SKM-1 (cell line): Measurements from ENCODE around the gene HDGFL3.
A peak's percentile ranks its signal among the peaks of the same experiment; 100 is the strongest.
"Not testable (repeated sequence)": the region's sequence is repeated elsewhere in the genome, so short reads cannot be mapped to it uniquely, and the experiment has no call there.

Experiments used
- DNase-seq: peaks from one replicate; lab custom pipeline; 2025; ENCODE audit not compliant: unreplicated experiment; lab: John Stamatoyannopoulos, UW

Gene HDGFL3

DNA sequence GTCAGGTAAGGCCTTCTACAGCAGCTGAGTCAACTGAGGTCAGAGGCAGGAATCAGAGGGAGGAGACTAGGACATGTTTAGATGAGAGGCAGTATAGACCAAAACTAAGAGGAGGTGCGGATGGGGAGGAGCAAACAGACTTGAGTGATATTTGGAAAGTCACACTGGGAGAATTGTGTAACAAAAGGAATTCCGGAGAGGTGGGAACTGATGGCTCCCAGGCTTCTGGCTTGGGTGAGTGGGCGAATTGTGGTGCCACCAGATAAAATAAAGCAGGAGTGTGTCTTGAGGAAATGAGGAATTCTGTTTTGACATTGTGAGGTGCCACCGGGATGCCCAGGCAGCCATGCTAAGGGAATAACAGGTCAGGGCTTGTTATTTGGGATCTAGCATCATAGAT, 103.5 kb downstream of the HDGFL3 start:
- DNase-seq: no peak

DNA sequence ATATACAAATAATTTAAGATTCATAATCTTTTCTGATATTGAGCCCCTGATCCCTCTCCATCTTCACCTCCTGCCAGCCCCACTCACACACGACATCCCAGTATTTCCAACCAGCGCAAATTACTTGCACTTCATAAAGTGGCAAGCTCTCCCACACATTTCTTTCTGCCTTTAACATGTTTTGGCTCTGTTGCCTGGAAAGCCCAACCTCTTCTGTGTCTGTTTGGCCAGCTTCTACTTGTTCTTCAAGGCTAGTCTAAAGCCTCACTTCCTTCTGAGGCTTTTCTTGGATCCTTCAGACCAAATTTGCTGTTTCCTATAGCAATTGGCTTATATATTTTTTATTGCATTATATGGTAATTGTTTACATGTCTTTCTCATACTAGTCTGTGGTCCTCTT, 105.3 kb downstream of the HDGFL3 start:
- no peak for DNase-seq

DNA sequence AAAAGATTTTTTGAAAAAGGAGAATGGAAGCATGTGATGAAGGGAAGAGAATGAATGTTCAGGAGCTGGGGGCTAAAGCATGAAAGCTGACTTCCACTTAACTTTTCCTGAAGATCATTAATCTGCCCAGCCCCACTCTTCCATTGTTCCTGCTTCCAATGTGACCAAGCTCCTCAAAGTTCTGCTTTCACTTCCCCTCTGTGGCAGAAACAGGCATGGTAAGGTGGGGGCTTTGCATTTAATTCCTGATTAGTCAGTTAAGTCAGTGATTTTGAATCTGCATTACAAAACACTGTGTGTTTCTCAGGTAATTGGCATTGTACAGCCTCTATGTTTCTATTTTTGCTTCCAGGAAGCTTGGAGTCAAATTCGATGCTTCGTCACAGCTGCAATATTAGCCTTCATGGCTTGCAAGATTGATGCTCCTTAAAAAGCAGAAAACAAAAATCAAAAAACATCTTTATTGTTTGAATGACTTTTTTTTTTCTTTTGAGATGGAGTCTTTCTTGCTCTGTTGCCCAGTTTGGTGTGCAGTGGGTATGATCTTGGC, 107.5 kb downstream of the HDGFL3 start:
- DNase-seq: no peak

DNA sequence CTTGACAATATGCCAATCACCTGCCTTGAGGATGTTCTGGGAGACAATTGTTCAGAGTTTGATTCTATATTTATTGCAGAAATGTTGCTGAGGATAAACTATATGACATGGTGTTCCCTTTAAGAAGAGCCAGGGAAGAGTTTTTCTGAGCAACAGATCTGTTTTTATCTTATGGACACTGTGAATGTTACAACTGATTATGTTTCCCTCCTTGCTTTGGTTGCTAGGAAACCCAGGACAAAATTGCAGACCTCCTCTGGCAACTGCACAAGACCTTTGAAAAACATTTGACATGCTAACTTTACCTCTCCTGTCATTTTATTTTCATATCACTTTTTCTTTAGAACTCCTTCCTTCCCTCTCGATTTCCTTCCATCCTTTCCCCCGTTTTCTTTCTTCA, 108.3 kb downstream of the HDGFL3 start:
- no peak for DNase-seq

DNA sequence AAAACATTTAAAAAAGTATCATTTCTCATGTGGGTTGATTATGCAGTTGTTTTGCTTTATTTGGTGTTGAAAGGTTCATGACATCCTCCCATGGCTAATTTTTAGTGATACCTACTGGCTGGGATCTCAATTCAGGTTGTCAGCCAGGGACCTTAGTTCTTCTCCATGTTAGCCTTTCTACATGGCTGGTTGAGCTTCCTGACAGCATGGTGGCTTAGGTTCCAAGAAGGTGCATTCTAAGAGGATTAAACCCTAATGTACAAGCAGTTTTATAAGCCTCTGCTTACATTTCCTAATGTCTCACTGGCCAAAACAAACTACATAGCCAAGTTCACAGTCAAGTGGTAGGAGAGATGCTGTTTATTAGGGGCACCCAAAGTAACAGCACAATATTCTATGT, 109.5 kb downstream of the HDGFL3 start:
- no peak for DNase-seq

DNA sequence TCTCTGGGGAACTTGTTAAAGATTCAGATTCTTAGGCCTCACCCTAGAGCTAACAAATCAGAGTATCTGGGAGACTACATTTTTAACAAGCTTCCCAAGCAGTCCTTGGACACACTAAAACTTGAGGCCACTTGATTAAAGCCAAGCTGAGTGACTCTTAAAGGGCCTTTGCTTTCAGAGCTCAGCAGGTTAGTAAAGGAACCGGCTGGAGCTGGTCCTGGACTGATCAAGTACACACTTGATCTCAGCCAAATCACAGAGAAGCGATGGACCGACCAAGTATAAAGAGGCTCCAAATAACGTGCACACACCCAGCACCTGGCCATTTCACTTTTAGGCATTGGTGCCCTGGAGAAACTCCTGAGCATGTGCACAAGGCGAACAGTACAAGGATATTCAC, 113.0 kb downstream of the HDGFL3 start:
- no peak for DNase-seq

DNA sequence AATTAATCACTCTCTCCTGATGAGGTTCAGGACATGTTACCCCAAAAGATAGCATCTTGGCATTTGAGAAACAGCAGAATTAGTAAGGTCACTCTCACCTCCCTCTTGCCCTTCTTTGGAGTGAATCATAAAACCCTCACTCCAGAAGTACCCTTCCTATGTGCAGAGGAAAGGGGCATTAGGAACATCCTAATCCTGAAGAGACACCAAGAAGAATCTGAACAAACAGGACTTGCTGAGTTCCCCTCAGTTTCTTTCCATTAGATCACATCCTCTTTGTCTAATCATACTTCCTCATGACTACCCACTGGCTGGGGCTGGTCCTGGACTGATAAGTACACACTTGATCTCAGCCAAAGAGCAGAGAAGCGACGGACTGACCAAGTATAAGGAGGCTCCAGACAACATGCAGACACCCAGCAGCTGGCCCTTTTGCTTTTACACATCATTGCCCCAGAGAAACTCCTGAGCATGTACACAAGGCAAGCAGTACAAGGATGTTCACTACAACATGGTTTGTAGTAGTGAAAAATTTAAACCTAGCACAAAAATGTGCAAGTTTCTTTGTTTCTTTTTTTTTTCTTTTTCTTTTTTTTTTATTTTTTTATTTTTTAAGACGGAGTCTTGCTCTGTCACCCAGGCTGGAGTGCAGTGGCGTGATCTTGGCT, 115.2 kb downstream of the HDGFL3 start:
- DNase-seq: peak; percentile 74

DNA sequence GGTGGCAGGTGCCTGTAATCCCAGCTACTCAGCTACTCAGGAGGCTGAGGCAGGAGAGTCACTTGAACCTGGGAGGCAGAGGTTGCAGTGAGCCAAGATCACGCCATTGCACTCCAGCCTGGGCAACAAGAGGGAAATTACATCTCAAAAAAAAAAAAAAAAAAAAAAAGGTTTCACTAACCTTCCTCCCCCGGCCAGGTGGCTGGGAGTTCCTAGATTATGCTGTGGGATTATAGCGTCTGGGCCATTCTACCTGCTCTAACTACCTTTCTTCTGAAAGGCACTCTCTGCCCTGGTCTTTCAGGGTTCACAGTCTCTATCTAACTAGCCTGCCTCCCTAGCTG, 115.7 kb downstream of the HDGFL3 start:
- not testable (repeated sequence) for DNase-seq

DNA sequence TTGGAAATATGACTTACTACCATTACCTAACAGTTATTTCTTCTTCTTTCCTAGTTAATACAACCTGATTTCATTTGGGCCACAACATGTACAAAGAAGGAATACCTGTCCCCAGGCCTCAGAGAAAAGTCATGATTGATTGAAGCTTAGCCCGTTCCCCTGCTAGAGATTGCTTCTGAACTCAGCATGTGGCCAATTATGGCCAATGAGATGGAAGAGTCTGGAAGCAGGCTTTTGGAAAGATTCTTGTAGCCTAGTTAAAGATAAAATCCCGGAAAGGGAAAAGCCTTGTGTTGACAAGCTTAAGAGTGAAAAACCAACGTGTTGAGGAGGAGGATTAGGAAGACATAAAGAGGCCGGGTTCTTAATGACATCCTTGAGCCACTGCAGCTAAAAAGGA, 117.2 kb downstream of the HDGFL3 start:
- no peak for DNase-seq

DNA sequence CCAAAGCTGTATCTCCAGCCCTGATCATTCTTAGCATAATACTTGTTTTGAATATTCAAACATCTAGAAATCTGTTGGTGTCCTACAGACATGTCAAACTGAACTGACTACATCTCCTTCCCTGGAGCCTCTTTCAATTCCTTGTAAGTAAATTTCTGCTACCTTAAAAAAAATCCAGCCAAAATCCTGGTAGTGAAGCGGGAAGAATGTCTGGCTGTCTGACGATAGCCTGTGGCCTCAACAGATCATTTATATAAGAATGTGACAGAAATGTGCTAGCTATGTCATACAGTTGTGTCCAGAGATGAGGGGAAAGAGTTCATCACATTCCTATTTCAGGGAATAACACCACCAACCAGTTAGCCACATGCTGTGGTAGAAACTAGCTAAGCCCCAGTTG, 118.7 kb downstream of the HDGFL3 start:
- no peak for DNase-seq

DNA sequence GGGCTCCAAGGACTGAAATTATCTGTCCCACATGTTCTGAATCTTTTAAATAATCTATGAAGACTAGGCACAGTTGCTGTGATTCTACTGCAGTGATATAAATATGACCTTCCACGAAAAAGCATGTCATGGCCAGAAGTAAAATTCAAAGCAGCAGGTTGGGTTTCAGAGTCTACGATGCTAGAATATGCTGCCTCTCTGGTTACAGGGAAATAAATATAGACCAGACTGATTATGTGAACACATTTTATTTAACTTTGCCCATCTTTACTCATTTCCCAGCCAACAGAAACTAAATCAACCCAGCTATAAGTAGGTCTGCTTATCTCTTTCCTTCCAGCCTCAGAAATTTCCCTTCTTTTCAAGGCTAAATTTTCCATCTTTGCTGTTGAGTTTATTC, 120.0 kb downstream of the HDGFL3 start:
- DNase-seq: no peak

DNA sequence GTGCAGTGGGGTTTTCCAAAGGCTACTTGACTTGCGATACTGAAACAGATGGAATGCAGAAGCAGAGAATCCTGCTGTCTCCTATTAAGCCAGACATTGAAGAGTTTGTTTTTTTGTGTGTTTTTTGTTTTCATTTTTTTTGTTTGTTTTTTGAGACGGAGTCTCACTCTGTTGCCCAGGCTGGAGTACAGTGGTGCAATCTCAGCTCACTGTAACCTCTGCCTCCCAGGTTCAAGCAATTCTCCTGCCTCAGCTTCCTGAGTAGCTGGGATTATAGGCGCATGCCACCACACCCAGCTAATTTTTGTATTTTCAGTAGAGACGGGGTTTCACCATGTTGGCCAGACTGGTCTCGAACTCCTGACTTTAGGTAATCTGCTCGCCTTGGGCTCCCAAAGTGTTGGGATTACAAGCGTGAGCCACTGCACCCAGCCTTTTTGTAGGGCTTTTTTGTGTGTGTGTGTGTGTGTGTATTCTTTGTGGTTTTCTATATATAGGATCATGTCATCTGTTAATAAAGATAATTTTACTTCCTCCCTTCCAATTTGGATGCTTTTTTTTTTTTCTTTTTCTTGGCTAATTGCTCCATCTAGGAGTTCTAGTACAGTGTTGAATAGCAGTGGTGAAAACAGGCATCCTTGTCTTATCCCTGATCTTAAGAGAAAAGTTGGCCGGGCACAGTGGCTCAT, 121.6 kb downstream of the HDGFL3 start:
- not testable (repeated sequence) for DNase-seq

DNA sequence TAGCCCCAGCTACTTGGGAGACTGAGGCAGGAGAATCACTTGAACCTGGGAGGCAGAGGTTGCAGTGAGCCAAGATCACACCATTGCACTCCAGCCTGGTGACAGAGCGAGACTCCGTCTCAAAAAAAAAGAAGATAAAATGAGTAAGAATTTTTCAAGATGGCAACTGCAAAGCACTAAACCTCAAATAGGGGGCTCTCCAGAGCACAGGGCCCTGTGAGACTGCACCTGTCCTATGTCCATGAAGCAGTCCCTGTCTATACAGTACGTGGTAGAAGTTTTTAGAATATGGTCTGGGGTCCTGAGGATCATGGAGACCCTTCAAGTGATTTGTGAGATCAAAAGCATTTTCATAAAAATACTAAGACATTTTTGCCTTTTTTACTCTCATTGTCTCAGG, 122.2 kb downstream of the HDGFL3 start:
- not testable (repeated sequence) for DNase-seq

DNA sequence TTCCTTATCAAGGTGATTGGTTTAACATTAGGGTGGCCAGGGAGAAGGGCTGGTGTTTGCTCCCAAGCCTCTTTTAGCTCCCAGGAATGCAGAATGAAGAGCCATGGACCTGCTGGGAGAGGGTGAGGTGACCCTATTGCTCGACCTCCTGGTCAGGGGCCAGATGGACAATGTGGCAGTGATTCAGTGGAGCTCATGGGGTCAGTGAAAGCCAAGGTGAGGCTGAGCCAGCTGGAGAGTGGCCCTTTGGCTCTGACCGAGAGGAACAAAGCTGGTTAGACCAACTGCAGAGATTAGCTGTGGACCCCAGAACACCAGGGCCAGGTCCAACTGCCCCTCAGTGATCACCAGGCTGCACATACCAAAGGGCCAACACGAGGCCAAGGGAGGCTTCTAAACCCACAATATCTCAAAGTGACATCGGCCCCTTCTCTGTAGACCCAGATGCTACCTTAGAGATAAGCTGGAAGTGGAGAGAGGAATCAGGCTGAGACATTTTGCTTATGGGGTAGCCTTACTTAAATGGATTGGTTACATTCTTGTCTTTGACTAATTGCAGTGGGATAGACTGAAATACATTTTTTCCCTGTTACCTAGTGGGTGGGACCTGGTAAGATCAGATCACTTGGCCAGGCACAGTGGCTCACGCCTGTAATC, 124.8 kb downstream of the HDGFL3 start:
- DNase-seq: no peak

DNA sequence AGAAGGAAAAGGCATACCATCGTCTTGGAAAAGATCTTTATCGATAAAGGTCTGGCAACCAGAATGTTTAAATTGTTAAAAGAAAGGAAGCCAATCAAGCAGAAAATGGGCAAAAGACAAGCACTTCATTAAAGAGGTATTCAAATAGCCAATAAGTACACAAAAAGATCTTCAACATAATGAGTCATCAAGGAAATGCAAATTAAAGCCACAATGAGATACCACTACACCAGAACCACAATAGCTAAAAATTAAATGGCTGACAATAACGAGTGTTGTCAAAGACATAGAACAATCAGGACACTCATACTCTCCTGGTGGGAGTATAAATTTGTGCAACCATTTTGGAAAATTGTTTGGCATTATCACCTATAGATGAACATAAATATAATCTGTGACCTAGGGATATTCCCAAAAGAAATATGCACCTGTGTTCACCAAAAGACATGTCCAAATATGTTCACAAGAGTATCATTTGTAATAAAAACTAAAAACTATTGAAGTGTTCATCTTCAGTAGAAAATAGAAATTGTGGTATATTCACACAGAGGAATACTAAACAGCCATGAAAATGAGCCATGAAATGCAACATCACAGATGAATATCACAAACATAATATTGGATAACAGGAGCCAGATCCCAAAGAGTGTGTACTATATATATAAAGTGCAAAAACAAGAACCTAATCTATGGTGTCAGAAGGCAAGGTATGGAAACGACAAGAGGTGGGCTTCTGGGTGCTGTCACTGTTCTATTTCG, 126.2 kb downstream of the HDGFL3 start:
- DNase-seq: no peak

DNA sequence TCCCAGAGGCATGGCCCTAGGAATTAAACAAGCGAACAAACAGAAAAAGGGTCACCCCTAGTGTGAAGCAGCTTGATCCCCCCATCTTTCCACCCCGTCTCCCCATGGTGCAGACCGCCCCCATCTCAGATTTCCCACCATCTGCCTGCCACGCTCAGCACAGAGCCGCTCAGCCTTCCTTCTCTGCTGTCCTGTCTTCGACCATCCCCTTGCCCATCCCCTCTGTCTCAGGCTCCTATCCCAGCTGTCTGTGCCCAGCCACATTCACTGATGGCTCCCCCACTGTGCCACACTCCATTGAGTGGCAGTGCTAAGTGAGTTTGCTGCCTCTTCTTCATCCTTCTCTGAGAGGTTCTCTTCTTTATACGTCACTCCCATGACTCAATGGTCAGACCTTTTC, 128.9 kb downstream of the HDGFL3 start:
- no peak for DNase-seq
